HG03025 (cell line): ENCODE measurements around the gene FBXO39.
"Not testable (repeated sequence)": the region's sequence is repeated elsewhere in the genome, so short reads cannot be mapped to it uniquely, and the experiment has no call there.

Source experiments
- ATAC-seq: cut with Tn5 transposase; IDR thresholded peaks from one replicate; pipeline ENCODE4 v1.9.1; 2021; ENCODE audit warnings: mild to moderate bottlenecking, moderate library complexity; ENCODE audit not compliant: unreplicated experiment, low FRiP score

The FBXO39 gene

GRCh38 chr17:6775871-6776405, at the start of gene FBXO39:
TSS of gene FBXO39 (plus strand) at chr17:6776215. CDS start at chr17:6779869, 3,654 bp downstream.
- ATAC-seq: no peak

DNA sequence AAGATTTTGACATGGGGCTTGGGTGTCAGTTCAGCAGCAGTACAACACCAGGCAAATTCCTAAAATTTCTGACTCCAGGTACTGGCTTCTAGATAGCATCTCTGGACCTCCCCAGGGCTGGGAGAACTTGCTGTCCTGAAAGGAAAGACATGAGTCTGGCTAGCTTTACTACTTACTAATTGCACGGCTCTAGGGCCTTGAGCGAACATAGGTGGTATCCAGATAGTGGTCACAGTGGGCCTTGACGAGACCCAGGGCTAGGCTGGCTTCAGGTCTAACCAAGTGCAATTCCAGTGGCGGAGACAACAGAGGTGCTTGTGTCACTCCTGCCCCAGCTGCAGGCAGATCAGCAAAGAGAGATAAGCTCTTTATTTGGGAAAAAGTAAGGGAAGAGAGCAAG, 46.5 kb upstream of the FBXO39 start:
- no peak for ATAC-seq

DNA sequence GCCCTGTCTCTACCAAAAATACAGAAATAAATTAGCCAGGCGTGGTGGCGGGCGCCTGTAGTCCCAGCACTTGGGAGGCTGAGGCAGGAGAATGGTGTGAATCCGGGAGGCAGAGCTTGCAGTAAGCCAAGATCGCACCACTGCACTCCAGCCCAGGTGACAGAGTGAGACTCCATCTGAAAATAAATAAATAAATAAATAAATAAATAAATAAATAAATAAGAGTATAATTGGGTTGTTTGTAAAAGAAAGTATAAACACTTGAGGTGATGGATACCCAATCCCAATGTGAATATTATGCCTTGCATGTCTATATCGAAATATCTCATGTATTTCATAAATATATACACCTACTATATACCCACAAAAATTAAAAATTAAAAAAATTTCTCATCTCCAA, 29.4 kb upstream of the FBXO39 start:
- ATAC-seq: not testable (repeated sequence)

- ATAC-seq: no peak
These were observed 27.4 kb upstream of the FBXO39 start for GRCh38 chr17:6748617-6749016.

DNA sequence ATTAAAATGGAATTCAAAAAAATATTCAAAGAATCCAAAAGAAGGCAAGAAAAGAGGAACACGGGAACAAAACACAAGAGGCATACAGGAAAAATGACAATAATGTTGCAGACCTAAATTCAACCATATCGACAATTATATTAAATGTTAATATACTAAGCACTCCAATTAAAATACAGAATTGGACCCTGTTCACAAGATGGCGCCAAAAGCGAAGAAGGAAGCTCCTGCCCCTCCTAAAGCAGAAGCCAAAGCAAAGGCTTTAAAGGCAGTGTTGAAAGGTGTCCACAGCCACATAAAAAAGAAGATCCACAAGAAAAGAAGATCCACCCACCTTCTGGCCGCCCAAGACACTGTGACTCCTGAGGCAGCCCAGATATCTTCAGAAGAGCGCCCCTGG, 26.5 kb upstream of the FBXO39 start:
- no peak for ATAC-seq

- ATAC-seq: no peak
These were observed 23.7 kb upstream of the FBXO39 start for GRCh38 chr17:6752068-6752909.

- no peak for ATAC-seq
These were observed 23.0 kb upstream of the FBXO39 start for GRCh38 chr17:6753006-6753445.

- no peak for ATAC-seq
These were observed 22.5 kb upstream of the FBXO39 start for GRCh38 chr17:6753546-6753945.

DNA sequence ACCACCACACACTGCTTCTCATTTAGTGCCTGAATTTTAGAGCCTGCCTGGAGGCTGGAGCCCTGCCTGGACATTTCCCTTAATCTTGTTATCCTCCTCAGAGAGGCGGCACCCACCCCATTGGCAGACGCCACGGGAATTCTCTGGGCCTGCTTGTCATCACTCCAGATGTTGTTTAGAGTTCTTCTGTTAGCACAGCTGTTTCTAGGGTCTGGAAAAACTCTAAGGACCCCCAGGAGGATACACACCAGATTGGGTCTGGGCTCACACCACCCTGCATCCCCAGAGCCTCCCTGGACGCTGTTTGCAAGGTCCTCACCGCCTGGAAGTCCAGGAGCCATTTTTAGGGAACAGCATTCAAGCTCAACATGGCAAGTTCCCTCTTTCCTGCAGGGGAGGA, 20.7 kb upstream of the FBXO39 start:
- ATAC-seq: no peak

DNA sequence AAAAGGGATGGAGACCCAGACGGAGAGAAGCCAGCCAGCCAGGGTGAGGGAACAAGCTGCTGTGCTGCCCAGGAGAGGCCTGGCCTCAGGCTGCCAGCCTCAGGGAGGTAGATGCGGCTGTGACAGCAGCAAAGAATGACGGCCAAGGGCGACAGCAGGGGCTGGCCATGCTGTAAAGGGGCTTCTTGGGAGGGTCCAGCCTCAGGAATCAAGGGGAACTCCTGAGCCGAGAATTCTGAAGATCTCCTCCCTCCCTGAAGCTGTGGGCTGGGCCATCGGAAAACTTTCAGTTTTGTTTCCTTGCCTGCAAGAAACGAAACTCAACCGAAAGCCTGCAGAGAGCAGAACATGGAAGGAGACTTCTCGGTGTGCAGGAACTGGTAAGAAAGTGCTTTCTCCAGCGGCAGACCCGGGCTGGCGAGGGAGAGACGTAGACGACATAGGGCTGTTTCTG, 20.3 kb upstream of the FBXO39 start, which contains the start of gene XAF1:
Gene XAF1 (plus strand): TSS at position 316 of the 454 bp plus-strand sequence. CDS start 33 bp downstream, at position 349.
- ATAC-seq: no peak

- no peak for ATAC-seq
These were observed 19.5 kb upstream of the FBXO39 start for GRCh38 chr17:6756425-6757031.

DNA sequence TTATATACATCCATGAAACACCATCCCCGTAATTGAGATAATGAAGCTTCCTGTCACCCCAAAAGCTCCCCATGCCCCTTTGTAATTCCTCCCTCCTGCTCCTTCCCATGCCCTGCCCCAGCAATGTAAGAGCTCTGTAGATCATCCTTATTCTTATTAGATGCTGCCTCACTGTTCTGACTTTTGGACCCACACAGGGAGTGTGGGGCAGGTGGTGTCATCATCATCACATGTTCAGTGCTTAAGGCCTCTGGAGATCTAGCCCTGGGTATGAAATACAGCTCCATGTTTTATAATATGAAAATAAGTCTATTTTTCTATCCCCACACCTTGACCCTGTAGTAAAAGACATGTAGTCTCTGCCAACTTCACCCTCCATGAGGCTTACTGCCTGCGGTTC, 18.3 kb upstream of the FBXO39 start:
- no peak for ATAC-seq

DNA sequence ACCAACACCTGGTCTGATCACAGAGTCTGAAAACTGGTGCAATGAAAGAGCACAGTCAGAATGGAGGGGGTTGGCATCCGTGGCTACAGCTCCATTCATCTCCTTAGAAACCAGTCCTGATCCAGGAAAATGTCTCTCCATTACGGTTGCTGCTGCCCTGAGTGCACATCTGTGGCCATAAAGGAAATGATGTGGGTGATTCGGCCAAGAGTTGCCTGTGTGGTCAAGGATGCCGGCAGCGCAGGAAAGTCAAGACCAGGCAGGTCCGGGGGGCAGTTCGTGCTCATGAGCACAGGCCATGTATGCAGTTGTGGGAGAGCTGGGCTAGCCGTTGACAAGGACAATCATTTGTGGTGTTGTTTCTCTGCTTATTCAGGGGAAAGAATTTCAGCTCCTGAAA, 14.2 kb upstream of the FBXO39 start:
- ATAC-seq: no peak

- ATAC-seq: no peak
These were observed 7.6 kb upstream of the FBXO39 start for GRCh38 chr17:6768447-6768846.

GRCh38 chr17:6772016-6772415, 4.0 kb upstream of the FBXO39 start:
- ATAC-seq: no peak

- ATAC-seq: not testable (repeated sequence)
These were observed 1.1 kb upstream of the FBXO39 start for GRCh38 chr17:6774906-6775305.

GRCh38 chr17:6779411-6779810, 3.4 kb downstream of the FBXO39 start:
- ATAC-seq: no peak

DNA sequence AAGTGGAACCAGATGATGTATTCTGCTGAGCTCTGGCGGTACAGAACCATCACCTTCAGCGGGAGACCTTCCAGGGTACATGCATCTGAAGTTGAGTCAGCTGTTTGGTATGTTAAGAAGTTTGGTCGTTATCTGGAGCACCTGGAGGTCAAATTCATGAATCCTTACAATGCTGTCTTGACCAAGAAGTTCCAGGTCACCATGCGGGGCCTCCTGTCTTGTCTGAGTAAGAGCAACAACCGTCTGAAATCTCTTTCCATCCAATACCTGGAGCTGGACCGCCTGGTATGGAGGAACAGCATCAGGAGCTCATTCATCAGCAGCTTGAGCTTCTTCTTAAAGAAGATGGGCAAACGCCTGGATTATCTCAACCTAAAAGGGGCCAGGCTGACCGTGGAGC, 4.0 kb downstream of the FBXO39 start:
- no peak for ATAC-seq

GRCh38 chr17:6780886-6781285, 4.9 kb downstream of the FBXO39 start:
- ATAC-seq: no peak

DNA sequence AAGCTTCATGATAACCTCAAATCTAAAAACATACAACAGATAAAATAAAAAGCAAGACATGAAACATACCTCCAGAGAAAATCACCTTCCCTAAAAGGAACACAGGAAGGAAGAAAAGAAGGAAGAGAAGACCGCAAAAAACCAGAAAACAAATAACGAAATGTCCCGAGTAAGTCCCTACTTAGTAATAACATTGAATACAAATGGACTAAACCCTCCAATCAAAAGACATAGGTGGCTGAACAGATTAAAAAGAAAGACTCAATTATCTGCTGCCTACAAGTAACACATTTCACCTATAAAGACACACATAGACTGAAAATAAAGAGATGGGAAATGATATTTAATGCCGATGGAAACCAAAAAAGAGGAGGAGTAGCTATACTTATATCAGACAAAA, 6.2 kb downstream of the FBXO39 start:
- ATAC-seq: no peak

- no peak for ATAC-seq
These were observed 10.6 kb downstream of the FBXO39 start for GRCh38 chr17:6786618-6787017.
